NT2/D1 (cell line): ENCODE measurements around the gene CYYR1.

Experiments
- DNase-seq: peaks from one replicate; pipeline ENCODE4 v3.0.0-alpha.2; 2011; ENCODE audit warnings: low read depth, low spot score
- H3K27me3 ChIP-seq: 2 replicates; pipeline ENCODE4 v1.6.0; 2011; ENCODE audit warnings: mild to moderate bottlenecking; ENCODE audit not compliant: insufficient read length, insufficient read depth
- H3K36me3 ChIP-seq: 2 replicates; pipeline ENCODE4 v1.6.1; 2011; ENCODE audit warnings: mild to moderate bottlenecking, low read length, mixed read lengths; ENCODE audit not compliant: insufficient read depth, insufficient read length
- H3K4me1 ChIP-seq: 2 replicates; pipeline ENCODE4 v1.5.1; 2011; ENCODE audit not compliant: insufficient read depth, insufficient read length
- H3K4me3 ChIP-seq: 2 replicates; pipeline ENCODE4 v1.5.1; 2011; ENCODE audit warnings: low read depth; ENCODE audit not compliant: insufficient read length
- H3K9ac ChIP-seq: 2 replicates; pipeline ENCODE4 v1.6.0; 2011; ENCODE audit warnings: low read depth; ENCODE audit not compliant: insufficient read length
- H3K9me3 ChIP-seq: 2 replicates; pipeline ENCODE4 v1.5.1; 2011; ENCODE audit warnings: mild to moderate bottlenecking, low read length; ENCODE audit not compliant: insufficient read depth
- SUZ12 ChIP-seq: IDR thresholded peaks from 2 replicates; pipeline ENCODE4 v1.6.1; 2011; ENCODE audit not compliant: insufficient read length, insufficient read depth; ENCODE audit errors: extremely low read depth
- YY1 ChIP-seq: IDR thresholded peaks from 2 replicates; pipeline ENCODE4 v1.6.1; 2011; ENCODE audit not compliant: insufficient read length, insufficient read depth
- ZNF274 ChIP-seq: IDR thresholded peaks from 2 replicates; pipeline ENCODE4 v1.6.1; 2011; ENCODE audit warnings: mild to moderate bottlenecking, low read depth, low read length

CYYR1 gene

GRCh38 chr21:26506956-26507355, 66.1 kb downstream of the CYYR1 start:
- H3K9ac ChIP-seq = no peak overlapping the region
- no peaks in the 10 kb centered on the region for H3K9me3 ChIP-seq
- TF ChIP-seq ZNF274 = no peak
- TF ChIP-seq SUZ12 = no peak
- no peak for TF ChIP-seq YY1
- H3K4me3 ChIP-seq = no peak overlapping the region
- no peaks in the 10 kb centered on the region for H3K36me3 ChIP-seq
- no peaks in the 10 kb centered on the region for H3K27me3 ChIP-seq
- no peak for DNase-seq
- H3K4me1 ChIP-seq = no peaks in the 10 kb centered on the region

GRCh38 chr21:26505211-26505610, 67.9 kb downstream of the CYYR1 start:
- no peak for TF ChIP-seq ZNF274
- TF ChIP-seq YY1 = no peak
- Histone ChIP-seq H3K36me3 (no peaks in the 10 kb centered on the region), H3K4me1 (no peaks in the 10 kb centered on the region), H3K9ac (no peak overlapping the region), H3K27me3 (no peaks in the 10 kb centered on the region), H3K4me3 (no peak overlapping the region), H3K9me3 (no peaks in the 10 kb centered on the region)
- DNase-seq = no peak

- no peaks in the 10 kb centered on the region for H3K27me3 ChIP-seq
- no peak overlapping the region for H3K4me3 ChIP-seq
- no peak for TF ChIP-seq SUZ12
- TF ChIP-seq ZNF274 = no peak
- TF ChIP-seq YY1 = no peak
- no peaks in the 10 kb centered on the region for H3K36me3 ChIP-seq
- no peak for DNase-seq
- no peak overlapping the region for H3K9ac ChIP-seq
- no peaks in the 10 kb centered on the region for H3K9me3 ChIP-seq
- H3K4me1 ChIP-seq = no peaks in the 10 kb centered on the region
Measured at GRCh38 chr21:26503414-26503813, 69.7 kb downstream of the CYYR1 start.

GRCh38 chr21:26501495-26502021, 71.5 kb downstream of the CYYR1 start:
- DNase-seq = no peak
- no peak overlapping the region for H3K4me3 ChIP-seq
- TF ChIP-seq ZNF274 = no peak
- TF ChIP-seq SUZ12 = no peak
- no peak for TF ChIP-seq YY1
- H3K4me1 ChIP-seq = no peaks in the 10 kb centered on the region
- H3K27me3 ChIP-seq = no peaks in the 10 kb centered on the region
- H3K9ac ChIP-seq = no peak overlapping the region
- no peaks in the 10 kb centered on the region for H3K9me3 ChIP-seq
- no peaks in the 10 kb centered on the region for H3K36me3 ChIP-seq

- H3K36me3 ChIP-seq = no peaks in the 10 kb centered on the region
- H3K4me1 ChIP-seq = no peaks in the 10 kb centered on the region
- H3K9ac ChIP-seq = no peak overlapping the region
- no peaks in the 10 kb centered on the region for H3K27me3 ChIP-seq
- H3K9me3 ChIP-seq = no peaks in the 10 kb centered on the region
- DNase-seq = no peak
- TF ChIP-seq ZNF274 = no peak
- no peak for TF ChIP-seq SUZ12
- TF ChIP-seq YY1 = no peak
- no peak overlapping the region for H3K4me3 ChIP-seq
Measured at GRCh38 chr21:26499495-26499894, 73.6 kb downstream of the CYYR1 start.

- TF ChIP-seq YY1 = no peak
- no peak for TF ChIP-seq ZNF274
- TF ChIP-seq SUZ12 = no peak
- no peak for DNase-seq
Measured at GRCh38 chr21:26495283-26495849, 77.7 kb downstream of the CYYR1 start.

GRCh38 chr21:26491663-26492062, 81.4 kb downstream of the CYYR1 start:
- Histone ChIP-seq H3K9me3 (peaks cover 13% of the 10 kb centered on the region), H3K36me3 (no peaks in the 10 kb centered on the region), H3K9ac (no peak overlapping the region), H3K4me3 (no peak overlapping the region), H3K27me3 (no peaks in the 10 kb centered on the region), H3K4me1 (no peaks in the 10 kb centered on the region)
- DNase-seq = no peak
- TF ChIP-seq SUZ12 (no peak), ZNF274 (no peak), YY1 (no peak)

More at GRCh38 chr21:26495283-26495849, 77.7 kb downstream of the CYYR1 start:
- Histone ChIP-seq H3K4me3 (no peak overlapping the region), H3K9me3 (no peaks in the 10 kb centered on the region), H3K4me1 (no peaks in the 10 kb centered on the region), H3K9ac (no peak overlapping the region), H3K36me3 (no peaks in the 10 kb centered on the region), H3K27me3 (no peaks in the 10 kb centered on the region)

- H3K36me3 ChIP-seq = no peaks in the 10 kb centered on the region
- no peaks in the 10 kb centered on the region for H3K4me1 ChIP-seq
- H3K9ac ChIP-seq = no peak overlapping the region
- no peaks in the 10 kb centered on the region for H3K27me3 ChIP-seq
- H3K4me3 ChIP-seq = no peak overlapping the region
- peak; percentile 36 for DNase-seq
- TF ChIP-seq YY1 = no peak
- H3K9me3 ChIP-seq = peaks cover 13% of the 10 kb centered on the region
Measured at GRCh38 chr21:26490771-26491170, 82.3 kb downstream of the CYYR1 start.
